K562 (cell line): ENCODE results near the gene ACSM2B. TPM values are rescaled to one million over a fixed set of nuclear protein-coding genes. Genes with fewer than 3 reads are reported as not detected.
"Not testable (repeated sequence)": the region's sequence is repeated elsewhere in the genome, so short reads cannot be mapped to it uniquely, and the experiment has no call there.

Source experiments
- ATAC-seq: fragments of 200-7000 bp; cut with Tn5 transposase; 3 replicates; pipeline ENCODE4 v1.9.1; 2020; ENCODE audit warnings: moderate library complexity
- BruUV-seq: library from RNA; stranded (reverse); fragments of 400-500 nt; replicated peaks from 2 replicates; lab custom pipeline; 2021; lab: Mats Ljungman, UMichigan
- CTCF ChIA-PET: fragments of 300-600 bp; formaldehyde crosslinking; extraction: SDS; loops from one replicate; lab custom pipeline; 2021; ENCODE audit warnings: low intra/inter-chr PET ratio; lab: Yijun Ruan, JAX
- POLR2A ChIA-PET: fragments of 300-600, 350-650 bp; sonication (Branson Sonifier 250); formaldehyde crosslinking; extraction: SDS; loops from one replicate; lab custom pipeline; 2021; ENCODE audit warnings: antibody characterized with exemption, inconsistent platforms; lab: Yijun Ruan, JAX
- DNase-seq, 4 experiments: peaks; one replicate each; pipeline versions ENCODE4 v3.0.0 to v3.0.0-alpha.2; 2011 to 2018; ENCODE audit warnings: low spot score in 3 of 4, mixed read lengths in 3 of 4; ENCODE audit errors: extremely low read depth in 1 of 4
- FAIRE-seq: peaks from 2 replicates; lab custom pipeline; 2011; peaks lifted over from hg19 to GRCh38; lab: Jason Lieb, UNC
- H2AFZ ChIP-seq: 2 replicates; pipeline ENCODE4 v1.6.0; 2011; ENCODE audit warnings: low read depth, low read length, control low read depth, inconsistent platforms
- H3K27ac ChIP-seq: fragments of 200-600 bp; 3 replicates; pipeline ENCODE4 v1.8.0; 2011; ENCODE audit warnings: low read depth, mild to moderate bottlenecking, control low read depth, inconsistent platforms, low read length, moderate library complexity, mixed read lengths; ENCODE audit errors: extremely low read depth
- H3K27me3 ChIP-seq, 2 experiments: fragments of 300-600 bp in 1 of 2; 2 replicates in 1 of 2; 3 replicates in 1 of 2; pipeline versions ENCODE4 v1.6.0 to v1.8.0; 2011; ENCODE audit warnings: inconsistent platforms in 2 of 2, low read length in 2 of 2, mild to moderate bottlenecking in 1 of 2, mixed read lengths in 1 of 2, moderate library complexity in 1 of 2; ENCODE audit not compliant: control insufficient read depth in 2 of 2, insufficient read depth in 2 of 2
- H3K36me3 ChIP-seq: fragments of 300-600 bp; 3 replicates; pipeline ENCODE4 v1.8.0; 2011; ENCODE audit warnings: mild to moderate bottlenecking, low read length, inconsistent platforms; ENCODE audit not compliant: control insufficient read depth, insufficient read depth
- H3K4me1 ChIP-seq, 2 experiments: fragments of 200-600 bp in 1 of 2; replicated peaks in 1 of 2; 2 replicates in 1 of 2; 3 replicates in 1 of 2; pipeline versions ENCODE4 v1.5.1 to v1.8.0; 2011; ENCODE audit warnings: inconsistent platforms in 2 of 2, low read length in 2 of 2, mild to moderate bottlenecking in 1 of 2, mixed read lengths in 1 of 2, moderate library complexity in 1 of 2; ENCODE audit not compliant: control insufficient read depth in 2 of 2, insufficient read depth in 2 of 2
- H3K4me2 ChIP-seq: 2 replicates; pipeline ENCODE4 v1.6.1; 2011; ENCODE audit warnings: low read length, control low read depth, inconsistent platforms, mixed read lengths; ENCODE audit not compliant: insufficient read depth
- H3K4me3 ChIP-seq: fragments of 200-600 bp; sonication (generic), shearing (Covaris generic); 2 replicates; pipeline ENCODE4 v1.5.1; 2016; ENCODE audit warnings: control low read depth, inconsistent platforms
- H3K79me2 ChIP-seq: fragments of 200-600 bp; 3 replicates; pipeline ENCODE4 v1.8.0; 2011; ENCODE audit warnings: low read length, inconsistent platforms; ENCODE audit not compliant: control insufficient read depth, insufficient read depth
- H3K9ac ChIP-seq, 2 experiments: 2 replicates each; pipeline versions ENCODE4 v1.6.0 to v1.6.1; 2011; ENCODE audit warnings: low read depth in 2 of 2, low read length in 2 of 2, control low read depth in 1 of 2, inconsistent platforms in 1 of 2, mild to moderate bottlenecking in 1 of 2, mixed read lengths in 1 of 2; ENCODE audit not compliant: insufficient read depth in 1 of 2
- H3K9me1 ChIP-seq: one replicate; pipeline ENCODE4 v1.6.0; 2011; ENCODE audit warnings: inconsistent platforms, mild to moderate bottlenecking, low read length, moderate library complexity; ENCODE audit not compliant: control insufficient read depth, insufficient read depth
- H3K9me3 ChIP-seq: replicated peaks from 2 replicates; pipeline ENCODE4 v1.5.1; 2011; ENCODE audit warnings: low read depth, low read length, inconsistent platforms; ENCODE audit not compliant: control insufficient read depth, insufficient read depth
- H4K20me1 ChIP-seq: replicated peaks from 2 replicates; pipeline ENCODE4 v1.6.1; 2011; ENCODE audit warnings: low read length, inconsistent platforms, mixed read lengths; ENCODE audit not compliant: control insufficient read depth, insufficient read depth
- CBFA2T3 ChIP-seq: fragments of 450-650 bp; IDR thresholded peaks from 2 replicates; pipeline ENCODE4 v1.6.1; 2017
- EHMT2 ChIP-seq: fragments of 450-650 bp; IDR thresholded peaks from 2 replicates; pipeline ENCODE4 v1.6.1; 2018; ENCODE audit warnings: antibody characterized with exemption
- GATAD2A ChIP-seq: fragments of 450-650 bp; IDR thresholded peaks from 2 replicates; pipeline ENCODE4 v1.6.1; 2017
- HCFC1 ChIP-seq: IDR thresholded peaks from 2 replicates; pipeline ENCODE4 v1.6.1; 2012; ENCODE audit warnings: low read depth, low read length, improper control_type of control experiment
- MBD2 ChIP-seq: sonication (generic); IDR thresholded peaks from 2 replicates; pipeline ENCODE4 v1.6.1; 2016; ENCODE audit warnings: low read depth, borderline replicate concordance
- NCOA2 ChIP-seq, 2 experiments: fragments of 450-650 bp; IDR thresholded peaks; 2 replicates each; pipeline ENCODE4 v1.6.1; 2018; ENCODE audit warnings: mild to moderate bottlenecking in 2 of 2, moderate library complexity in 1 of 2; ENCODE audit not compliant: partially characterized antibody in 2 of 2
- SMAD3 ChIP-seq: fragments of 450-650 bp; formaldehyde crosslinking; conservative IDR thresholded peaks from 2 replicates; pipeline ENCODE4 v1.4.0; 2020; ENCODE audit warnings: mild to moderate bottlenecking
- STAG1 ChIP-seq: sonication (generic); formaldehyde crosslinking; IDR thresholded peaks from 2 replicates; pipeline ENCODE4 v1.5.0; 2020; ENCODE audit warnings: missing genetic modification reagents, borderline replicate concordance
- TAL1 ChIP-seq: fragments of 450-650 bp; IDR thresholded peaks from 2 replicates; pipeline ENCODE4 v1.6.1; 2016; ENCODE audit warnings: mild to moderate bottlenecking
- TBL1XR1 ChIP-seq, 2 experiments: IDR thresholded peaks; 2 replicates each; pipeline ENCODE4 v1.6.1; 2012; ENCODE audit warnings: improper control_type of control experiment in 2 of 2, low read length in 2 of 2, mild to moderate bottlenecking in 1 of 2
- TFAM ChIP-seq: fragments of 250-450 bp; sonication (Bioruptor Pico); conservative IDR thresholded peaks from 2 replicates; pipeline ENCODE4 v1.5.0; 2021; ENCODE audit warnings: mild to moderate bottlenecking, moderate library complexity
- ZC3H8 ChIP-seq: fragments of 450-650 bp; IDR thresholded peaks from 2 replicates; pipeline ENCODE4 v1.6.1; 2017
- ZNF274 ChIP-seq: IDR thresholded peaks from 2 replicates; pipeline ENCODE4 v1.6.1; 2011; ENCODE audit warnings: low read depth, mild to moderate bottlenecking, low read length, moderate library complexity, borderline replicate concordance
- ZNF384 ChIP-seq: IDR thresholded peaks from 2 replicates; pipeline ENCODE4 v1.6.1; 2012; ENCODE audit warnings: low read depth, low read length, improper control_type of control experiment
- ZNF764 ChIP-seq: fragments of 250-450 bp; sonication (Bioruptor Pico); IDR thresholded peaks from 2 replicates; pipeline ENCODE4 v1.4.0; 2020; ENCODE audit warnings: low read depth, mild to moderate bottlenecking, moderate library complexity
- WGBS: fragments of 100-300 bp; shearing (Covaris generic); methylation state at CpG from one replicate; pipeline ENCODE4 v1.1.6; 2016; ENCODE audit warnings: low coverage, mixed read lengths; ENCODE audit not compliant: insufficient coverage; ENCODE audit errors: missing lambda C conversion rate; 5-methylcytosine and 5-hydroxymethylcytosine counted together
- in situ Hi-C: fragments of 300-500 bp; cut with MboI; formaldehyde crosslinking; loops from 4 replicates; pipeline ENCODE4 v1.15.0; 2018; ENCODE audit warnings: inconsistent platforms, mixed read lengths
- intact Hi-C: fragments of 100-400 bp; cut with micrococcal nuclease; formaldehyde crosslinking; loops from 2 replicates; pipeline ENCODE4 v1.14.2; 2022
- polyA plus RNA-seq, 8 experiments: library from polyadenylated mRNA; depleted of rRNA in 4 of 8; stranded (reverse) in 5 of 8; unstranded in 3 of 8; fragments of >200 nt; fragmentation: Nextera tagmentation in 2 of 8; fragmentation: Illumina TruSeq in 1 of 8; extraction: Ambion mirVana in 2 of 8; extraction: Trizol in 1 of 8; gene quantifications; 2 replicates each; pipeline versions ENCODE4 v1.2.1 to v1.2.3, GENCODE V29; 2011 to 2014; ENCODE audit warnings: inconsistent platforms in 1 of 8, missing spikeins in 1 of 8
- total RNA-seq, 7 experiments: library from RNA; depleted of rRNA in 6 of 7; stranded (reverse); fragments of >200 nt in 6 of 7; fragmentation: Illumina TruSeq in 2 of 7; extraction: Trizol in 2 of 7; gene quantifications; 2 replicates each; pipeline versions ENCODE4 v1.2.1 to v1.2.3, GENCODE V29; 2011 to 2021; ENCODE audit warnings: low replicate concordance in 1 of 7

The ACSM2B gene
- total and polyA plus RNA-seq, 9 of the 15 experiments (the other 6 are each of a cell fraction or from before 2014, with no cell fraction given), result 0.06 to 0.69 (median 0.55) TPM; not detected in 3

DNA sequence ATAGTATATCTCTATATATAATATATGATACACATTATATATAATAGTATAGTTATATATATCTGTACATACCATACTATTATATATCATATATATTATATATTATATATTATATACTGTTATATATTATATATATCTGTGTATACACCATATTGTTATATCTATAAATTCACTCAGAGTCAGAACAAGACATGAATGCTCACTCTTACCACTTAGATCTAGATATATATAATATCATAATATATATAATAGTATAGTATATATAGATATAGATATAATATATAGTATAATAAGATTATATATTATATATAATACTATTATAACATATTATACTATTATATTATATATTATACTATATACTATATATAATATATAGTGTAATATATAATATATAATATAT lies 9.3 kb downstream of the ACSM2B start:
- TF ChIP-seq ZNF274 (peak; percentile 32; the same call in 1 of the 2 replicates), MBD2 (no peak), TAL1 (no peak), NCOA2 (IDR thresholded peaks at IDR 0.05; ENCODE audit: partially characterized antibody in 2 of 2) (peak in 1 of 2 experiments; percentile 55), ZC3H8 (no peak), TBL1XR1 (IDR thresholded peaks at IDR 0.05; ENCODE audit: low read length in 2 of 2) (no peak), HCFC1 (no peak), CBFA2T3 (no peak), EHMT2 (no peak), ZNF384 (no peak), SMAD3 (no peak), ZNF764 (no peak), STAG1 (CRISPR knock-in tag) (no peak), GATAD2A (no peak), TFAM (CRISPR knock-in tag) (0 out of 2 replicates have a peak, but pooled peaks have one; percentile 63)
- TF ChIP-seq, all 486 proteins: peak for 3
- no peak overlapping the region for H3K4me3 ChIP-seq
- H3K9ac ChIP-seq, result no peak overlapping the region
- ChIA-PET CTCF (no interaction called here), POLR2A (no interaction called here)
- H3K9me1 ChIP-seq, result no peaks in the 10 kb centered on the region
- in situ Hi-C loops (no loop called here), intact Hi-C loops (no loop called here)
- H3K9me3 ChIP-seq, result no peaks in the 10 kb centered on the region
- FAIRE-seq (no peak), ATAC-seq (no peak), DNase-seq (no peak)
- no peaks in the 10 kb centered on the region for H3K36me3 ChIP-seq
- H3K79me2 ChIP-seq, result no peaks in the 10 kb centered on the region
- H4K20me1 ChIP-seq, result no peaks in the 10 kb centered on the region
- no TSS peak for BruUV-seq
- H2AFZ ChIP-seq, result no peak overlapping the region
- no peaks in the 10 kb centered on the region for H3K4me1 ChIP-seq
- no peaks in the 10 kb centered on the region for H3K27me3 ChIP-seq
- H3K4me2 ChIP-seq, result no peak overlapping the region
- H3K27ac ChIP-seq, result no peak overlapping the region

GRCh38 chr16:20565334-20565733 lies 10.8 kb downstream of the ACSM2B start:
- ATAC-seq, H3K27ac ChIP-seq, intact Hi-C loops, H3K9me1 ChIP-seq, FAIRE-seq, H3K4me1 ChIP-seq, H4K20me1 ChIP-seq, H2AFZ ChIP-seq, in situ Hi-C loops, H3K4me2 ChIP-seq, H3K36me3 ChIP-seq, H3K27me3 ChIP-seq, CTCF ChIA-PET, DNase-seq, H3K9ac ChIP-seq, BruUV-seq, H3K4me3 ChIP-seq, H3K79me2 ChIP-seq, POLR2A ChIA-PET, H3K9me3 ChIP-seq: not testable (repeated sequence)
- 0% methylated on average over 1 of the region's 2 CpGs for WGBS

GRCh38 chr16:20564218-20564617 lies 11.9 kb downstream of the ACSM2B start:
- H3K36me3 ChIP-seq, H3K4me2 ChIP-seq, DNase-seq, H3K9me3 ChIP-seq, H3K79me2 ChIP-seq, intact Hi-C loops, H3K4me1 ChIP-seq, POLR2A ChIA-PET, H4K20me1 ChIP-seq, in situ Hi-C loops, CTCF ChIA-PET, H3K27me3 ChIP-seq, H2AFZ ChIP-seq, BruUV-seq, ATAC-seq, H3K27ac ChIP-seq, H3K9ac ChIP-seq, H3K4me3 ChIP-seq, H3K9me1 ChIP-seq, FAIRE-seq: not testable (repeated sequence)
- WGBS, result no CpG with 5 or more reads among the region's 3 CpGs
